Heart left ventricle (tissue), 13 donors: Measurements from ENCODE around the gene AGER.

Experiments
- POLR2A ChIP-seq, 2 donors: fragments of 450-650 bp; IDR thresholded peaks; one replicate each; pipeline ENCODE4 v1.6.1; 2017; ENCODE audit warnings: antibody characterized with exemption in 2 of 2, mild to moderate bottlenecking in 2 of 2, moderate library complexity in 2 of 2
- TF ChIP-seq, protein P1 (sequence below), 12 donors: fragments of 200-600 bp; sonication (generic) in 4 of 12; IDR thresholded peaks; one replicate each; pipeline versions ENCODE4 v1.5.0 to v1.8.0; 2018 to 2022; ENCODE audit warnings: antibody characterized with exemption in 12 of 12, mild to moderate bottlenecking in 5 of 12
- donor health status: ischemic (EF 13 %, LVEDD 7.1; RV severe dilation, severe dysfunction).
- donor health status: DM: no; HTN: yes; CAD: no.
- donor health status: DM: no; HTN: no; CAD: no.
- donor health status: ischemic (EF 25% LVEDD 6.9; RV normal size, moderate dysfunction).
- donor health status: ischemic (EF 25% LVEDD 5.7; RV mildly dilated, moderate dysfunction).
- donor health status: ischemic (EF 35%, LVEDD 5.7; RV mildly dilated, moderate dysfunction).
- donor health status: nonischemic (EF 11% LVEDD 7.7; RV severe dilation, severe dysfunction).
- donor health status: DM: yes; HTN: yes; CAD: no.
- donor health status: PGD.
- donor health status: ischemic (EF 29% LVEDD 5.4; RV normal size, mild dysfunction).
- donor health status: nonischemic (EF 23%, LVEDD 6.1; RV moderate dilation, normal function).

- TF ChIP-seq, protein P1, sequence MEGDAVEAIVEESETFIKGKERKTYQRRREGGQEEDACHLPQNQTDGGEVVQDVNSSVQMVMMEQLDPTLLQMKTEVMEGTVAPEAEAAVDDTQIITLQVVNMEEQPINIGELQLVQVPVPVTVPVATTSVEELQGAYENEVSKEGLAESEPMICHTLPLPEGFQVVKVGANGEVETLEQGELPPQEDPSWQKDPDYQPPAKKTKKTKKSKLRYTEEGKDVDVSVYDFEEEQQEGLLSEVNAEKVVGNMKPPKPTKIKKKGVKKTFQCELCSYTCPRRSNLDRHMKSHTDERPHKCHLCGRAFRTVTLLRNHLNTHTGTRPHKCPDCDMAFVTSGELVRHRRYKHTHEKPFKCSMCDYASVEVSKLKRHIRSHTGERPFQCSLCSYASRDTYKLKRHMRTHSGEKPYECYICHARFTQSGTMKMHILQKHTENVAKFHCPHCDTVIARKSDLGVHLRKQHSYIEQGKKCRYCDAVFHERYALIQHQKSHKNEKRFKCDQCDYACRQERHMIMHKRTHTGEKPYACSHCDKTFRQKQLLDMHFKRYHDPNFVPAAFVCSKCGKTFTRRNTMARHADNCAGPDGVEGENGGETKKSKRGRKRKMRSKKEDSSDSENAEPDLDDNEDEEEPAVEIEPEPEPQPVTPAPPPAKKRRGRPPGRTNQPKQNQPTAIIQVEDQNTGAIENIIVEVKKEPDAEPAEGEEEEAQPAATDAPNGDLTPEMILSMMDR (IDR thresholded peaks at IDR 0.05): no peak
- no peak for TF ChIP-seq POLR2A (IDR thresholded peaks at IDR 0.05)
These were observed 40.6 kb upstream of the AGER start for GRCh38 chr6:32224696-32225095.
